SKM-1 treated with dmso at 0.1 percent for 144 hours (cell line): Measurements from ENCODE around the gene GATB.

ENCODE experiments used
- DNase-seq: peaks from one replicate; lab custom pipeline; 2025; ENCODE audit not compliant: unreplicated experiment; lab: John Stamatoyannopoulos, UW

The GATB gene

DNA sequence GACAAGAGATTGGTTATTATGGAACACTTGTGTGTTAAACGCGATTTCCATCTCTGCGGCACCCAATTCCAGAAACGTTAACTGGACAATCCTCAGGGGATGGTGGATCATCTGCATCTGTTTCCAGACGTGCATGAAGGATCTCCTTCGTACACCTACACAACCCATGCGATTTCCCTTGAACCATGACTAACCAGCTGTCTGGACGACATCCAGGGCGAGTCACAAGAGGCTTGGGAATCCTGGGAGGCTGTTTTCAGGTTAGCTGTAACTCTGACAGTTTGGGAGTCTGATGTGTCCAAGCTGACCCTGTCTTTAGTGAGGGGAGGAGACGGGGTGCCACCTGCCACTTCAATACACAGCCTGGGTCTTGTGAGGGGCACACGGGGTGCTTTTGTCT lies 84.5 kb downstream of the GATB start:
- no peak for DNase-seq

DNA sequence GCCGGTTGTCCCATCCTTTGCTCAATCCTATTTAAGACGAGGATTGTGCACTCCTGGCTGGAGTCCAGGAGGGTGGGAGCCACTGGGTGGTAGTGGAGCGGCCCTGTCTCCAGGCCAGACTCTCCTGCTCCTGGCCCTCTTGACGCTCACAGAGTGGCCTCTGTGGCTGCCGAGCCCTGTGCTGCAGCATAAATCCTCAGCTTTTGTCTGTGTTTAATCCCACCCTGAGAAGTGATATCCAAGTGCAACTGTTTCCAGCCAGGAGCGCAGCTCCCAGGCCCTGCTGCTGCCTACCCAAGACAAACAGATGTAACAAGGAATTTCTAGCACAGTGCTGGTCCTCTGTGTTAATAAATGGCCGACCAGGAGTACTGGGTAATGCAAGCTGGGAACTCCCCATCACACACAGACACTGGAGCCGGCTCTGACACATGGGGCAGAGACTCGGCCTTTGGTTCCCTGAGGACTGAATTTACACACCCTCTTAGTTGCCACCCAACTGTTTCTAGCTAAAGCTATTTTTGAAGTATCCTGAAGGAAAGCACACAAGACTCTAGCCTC lies 85.3 kb downstream of the GATB start:
- no peak for DNase-seq

DNA sequence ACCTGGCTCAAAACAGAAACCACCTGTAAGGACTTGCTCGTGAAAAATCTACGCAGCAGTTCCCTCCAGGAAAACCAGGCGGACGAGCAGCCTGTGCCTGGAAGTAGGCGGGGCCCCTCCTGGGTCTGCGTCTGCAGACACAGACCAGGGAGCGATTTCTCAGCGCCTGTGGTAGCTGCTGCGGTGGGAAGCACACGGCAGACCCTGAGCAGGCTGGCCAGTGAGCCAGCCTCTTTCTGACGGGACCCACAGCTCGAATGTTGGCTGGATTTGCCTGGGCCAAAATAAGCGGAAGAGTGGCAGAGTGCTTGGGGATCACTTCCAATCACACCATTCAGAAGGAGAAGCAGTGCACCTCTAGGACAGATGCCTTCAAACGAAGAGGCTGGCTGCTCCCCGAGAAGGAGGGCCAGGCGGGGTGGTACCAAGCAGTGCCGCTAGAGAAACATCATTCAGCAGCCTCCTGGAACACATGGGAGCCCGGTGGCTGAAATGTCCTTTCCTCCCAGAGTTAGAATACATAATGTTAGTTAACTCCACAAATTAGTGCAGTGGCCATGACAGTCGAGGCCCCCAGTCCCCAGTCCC lies 85.9 kb downstream of the GATB start:
- no peak for DNase-seq

DNA sequence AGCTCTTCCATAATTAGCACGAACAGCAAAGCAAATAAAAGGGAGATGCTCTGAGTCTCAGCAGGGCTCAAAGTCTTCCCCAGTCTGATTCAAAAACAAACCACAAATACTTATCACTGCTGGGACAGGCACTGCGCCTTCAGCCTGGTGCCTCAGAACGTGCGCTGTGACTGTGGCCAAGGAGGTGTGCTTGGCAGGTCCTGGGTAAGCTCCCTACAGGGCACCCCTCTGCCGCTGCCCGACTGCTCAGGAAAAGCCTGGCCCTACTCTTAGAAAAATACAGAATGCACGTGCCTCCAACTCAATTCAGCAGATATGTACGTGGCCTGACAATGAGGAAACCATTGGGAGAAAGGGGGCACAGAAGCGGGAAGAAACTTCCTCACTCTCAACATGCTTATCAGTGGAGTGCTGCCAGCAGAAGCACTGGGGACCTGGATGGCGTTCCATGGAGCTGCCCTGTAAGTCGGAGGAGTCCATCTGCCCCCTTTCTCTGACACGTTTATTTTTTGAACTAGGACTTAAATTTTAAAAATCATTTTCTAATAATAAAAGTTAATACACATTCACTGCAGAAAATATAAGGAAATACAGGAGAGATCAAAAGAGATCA lies 86.8 kb downstream of the GATB start:
- no peak for DNase-seq

DNA sequence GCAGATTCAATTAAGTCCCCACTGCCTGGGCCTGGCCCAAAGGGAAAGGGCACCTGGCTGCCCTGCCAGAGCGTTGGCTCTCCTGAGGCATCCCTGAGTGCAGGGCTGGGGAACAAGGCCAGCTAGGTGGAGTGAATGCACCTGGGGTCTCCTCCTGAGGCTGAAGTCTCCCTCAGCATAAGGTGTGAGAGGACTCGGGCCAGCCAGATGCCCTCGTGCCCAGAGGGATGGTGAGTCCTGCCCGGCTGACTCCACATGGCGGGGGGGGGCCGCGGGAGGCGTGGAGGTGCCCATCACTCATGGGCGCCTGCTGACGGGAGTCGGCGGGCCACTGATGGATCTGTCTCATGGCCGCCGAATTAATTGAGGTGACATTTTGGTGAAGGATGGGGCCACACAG lies 87.8 kb downstream of the GATB start:
- DNase-seq: no peak

DNA sequence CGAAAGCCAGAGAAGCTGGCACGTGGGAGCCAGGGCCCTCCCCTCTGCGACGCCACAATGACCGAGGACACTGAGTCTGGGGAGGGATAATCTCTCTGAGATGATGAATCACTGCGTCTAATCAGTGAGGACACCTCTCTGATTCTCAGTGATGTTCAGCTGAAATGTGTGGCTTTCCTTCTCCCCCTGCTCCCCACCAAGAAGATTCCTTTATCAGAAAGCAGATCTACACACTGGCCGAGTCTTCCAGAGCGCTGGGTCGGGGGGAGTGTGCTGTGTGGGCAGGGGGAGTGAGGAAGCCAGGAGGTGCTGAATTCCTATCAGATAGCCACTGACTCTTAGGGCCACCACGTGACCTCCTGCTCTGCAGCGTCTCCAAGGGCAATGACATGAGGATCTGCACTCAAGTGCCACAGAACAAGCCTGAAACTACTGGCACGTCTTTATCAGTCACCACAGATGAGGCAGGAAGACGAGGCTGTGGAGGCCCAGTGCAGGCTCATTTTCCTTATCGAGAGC lies 89.2 kb downstream of the GATB start:
- DNase-seq: no peak

DNA sequence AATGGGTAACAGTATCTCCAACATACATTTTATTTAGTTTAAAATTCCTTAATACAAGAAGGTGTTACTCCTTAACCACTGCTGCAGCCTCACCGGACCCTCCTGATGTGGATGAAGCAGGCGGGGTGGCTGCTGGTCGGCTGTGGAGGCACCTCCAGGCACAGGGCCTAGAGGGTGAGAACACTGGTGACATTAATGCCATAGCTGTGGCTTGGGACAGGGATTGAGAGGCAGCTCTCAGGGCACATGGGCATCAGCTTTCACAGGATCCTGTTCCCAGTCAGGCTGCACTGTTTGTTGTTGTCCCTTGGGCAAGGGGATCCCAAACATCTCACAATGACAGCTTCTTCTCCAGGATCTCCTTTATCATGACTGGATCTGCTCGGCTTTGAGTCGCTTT lies 90.0 kb downstream of the GATB start:
- no peak for DNase-seq

DNA sequence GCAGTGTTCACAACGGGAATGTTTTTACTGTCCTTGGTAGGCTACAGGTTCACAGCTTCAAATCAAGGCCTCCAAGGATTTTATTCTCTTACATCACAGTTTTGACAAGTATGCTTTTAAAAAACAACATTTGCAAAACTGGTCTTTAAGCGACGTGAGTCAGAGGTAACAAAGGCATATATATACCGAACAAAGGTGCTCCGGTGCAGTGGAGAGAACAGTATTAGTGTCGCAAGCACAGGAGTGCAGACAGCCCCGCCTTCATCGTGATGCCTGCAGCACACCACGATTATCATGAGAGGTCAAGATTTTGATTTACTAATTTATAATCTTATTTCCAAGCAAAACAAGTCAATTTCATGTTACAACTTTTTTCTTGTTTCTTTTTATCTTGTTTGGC lies 90.8 kb downstream of the GATB start:
- DNase-seq: no peak

DNA sequence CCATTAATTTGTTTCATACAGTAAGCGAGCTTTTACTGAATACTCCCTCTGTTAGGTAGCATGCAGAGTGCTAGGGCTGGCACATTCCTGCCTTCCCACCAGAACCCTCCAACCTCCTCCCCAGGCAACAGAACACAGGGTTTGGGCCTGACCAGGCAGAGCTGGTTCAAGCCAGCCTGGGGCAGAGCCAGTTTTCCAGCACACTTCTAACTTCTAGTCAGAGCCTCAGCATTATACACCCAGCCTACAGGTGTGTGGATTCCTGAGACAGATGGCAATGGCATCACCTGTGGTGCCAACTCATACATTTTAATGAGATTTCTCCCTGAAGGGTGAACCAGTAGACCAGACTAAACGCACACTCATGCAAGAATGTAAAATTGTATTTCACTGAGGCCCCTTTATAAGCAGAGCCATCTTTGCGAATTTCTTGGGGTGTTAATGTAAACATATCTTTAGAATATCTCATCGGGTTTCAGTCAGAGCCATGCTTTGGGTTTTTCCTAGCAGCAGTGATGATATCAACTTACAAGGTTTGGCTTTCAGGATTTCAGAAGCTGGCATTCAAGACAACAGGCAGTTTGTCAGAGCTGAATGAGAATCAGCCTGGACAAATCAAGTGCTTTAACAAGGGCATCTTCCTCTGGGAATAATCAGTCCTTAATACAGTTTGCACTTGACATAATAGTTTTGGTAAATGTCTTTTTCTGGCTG lies 92.0 kb downstream of the GATB start:
- no peak for DNase-seq

DNA sequence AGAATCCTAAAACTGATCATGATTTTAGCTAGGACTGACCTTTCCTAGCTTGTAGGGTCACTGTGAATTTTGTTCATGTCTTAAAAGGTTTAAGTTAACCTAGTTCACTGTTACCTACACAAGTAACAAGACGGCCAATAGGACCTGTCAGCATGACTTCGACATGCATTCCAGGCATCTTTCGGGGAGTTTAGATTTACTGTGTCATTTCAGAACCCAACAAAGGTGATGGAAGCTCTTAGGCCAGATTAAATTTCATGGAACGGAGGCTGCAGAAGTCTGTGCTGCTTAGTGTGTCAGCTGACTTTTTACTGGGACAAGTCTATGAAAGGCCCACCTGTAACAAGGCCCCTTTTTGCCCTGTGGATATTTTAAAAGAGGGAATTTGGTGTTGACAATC lies 93.1 kb downstream of the GATB start:
- no peak for DNase-seq

DNA sequence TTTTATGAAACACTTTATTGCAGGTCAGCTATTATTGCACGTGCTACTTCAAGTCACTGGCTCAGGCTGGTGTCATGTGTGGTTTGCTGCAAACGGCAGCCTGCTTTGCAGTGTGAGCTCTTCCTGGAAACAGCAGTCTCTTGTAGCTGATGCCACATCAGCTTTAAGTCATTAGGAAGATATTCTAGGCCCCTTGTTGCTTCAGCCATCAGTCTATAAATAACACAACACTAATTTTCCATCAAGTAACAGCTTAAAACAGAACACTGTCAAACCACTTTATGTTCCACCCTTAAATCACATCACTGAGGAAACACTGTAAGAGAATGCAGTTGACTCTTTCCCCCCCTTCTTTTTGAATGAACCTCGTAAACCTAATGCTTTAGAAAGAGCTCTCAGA lies 93.8 kb downstream of the GATB start:
- no peak for DNase-seq

DNA sequence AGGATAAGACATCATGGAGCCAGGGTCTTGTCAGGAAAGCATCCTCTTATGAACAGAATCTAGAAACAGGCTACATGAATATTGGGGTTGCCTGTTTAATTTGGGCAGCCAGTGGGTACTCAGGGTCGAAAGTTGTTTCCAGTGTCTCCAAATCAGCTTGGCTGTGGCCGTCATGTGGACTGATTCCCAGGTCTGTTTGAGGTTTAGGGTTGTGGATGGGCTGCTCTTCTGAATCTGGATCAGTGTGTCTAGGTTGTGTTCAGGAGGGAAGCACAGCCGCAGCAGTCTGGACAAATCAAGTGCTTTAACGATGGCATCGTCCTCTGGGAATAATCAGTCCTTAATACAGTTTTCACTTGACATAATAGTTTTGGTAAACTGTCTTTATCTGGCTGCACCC lies 94.3 kb downstream of the GATB start:
- no peak for DNase-seq

DNA sequence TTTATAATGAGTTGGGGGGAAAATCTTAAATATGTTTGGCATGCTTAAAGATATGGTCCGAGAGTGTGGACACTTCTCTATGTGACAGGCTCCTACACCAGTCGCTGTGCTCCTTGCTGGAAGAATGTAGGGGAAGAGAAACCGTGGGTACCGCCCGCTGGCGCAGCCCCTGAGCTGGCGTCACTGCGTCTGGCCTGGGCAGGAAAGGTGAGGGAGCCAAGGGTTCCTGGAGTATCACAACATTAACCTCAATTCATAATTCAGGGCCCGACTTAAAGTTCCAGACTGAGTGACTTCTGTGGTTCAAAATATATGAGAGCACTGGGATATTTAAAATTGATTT lies 95.1 kb downstream of the GATB start:
- no peak for DNase-seq

DNA sequence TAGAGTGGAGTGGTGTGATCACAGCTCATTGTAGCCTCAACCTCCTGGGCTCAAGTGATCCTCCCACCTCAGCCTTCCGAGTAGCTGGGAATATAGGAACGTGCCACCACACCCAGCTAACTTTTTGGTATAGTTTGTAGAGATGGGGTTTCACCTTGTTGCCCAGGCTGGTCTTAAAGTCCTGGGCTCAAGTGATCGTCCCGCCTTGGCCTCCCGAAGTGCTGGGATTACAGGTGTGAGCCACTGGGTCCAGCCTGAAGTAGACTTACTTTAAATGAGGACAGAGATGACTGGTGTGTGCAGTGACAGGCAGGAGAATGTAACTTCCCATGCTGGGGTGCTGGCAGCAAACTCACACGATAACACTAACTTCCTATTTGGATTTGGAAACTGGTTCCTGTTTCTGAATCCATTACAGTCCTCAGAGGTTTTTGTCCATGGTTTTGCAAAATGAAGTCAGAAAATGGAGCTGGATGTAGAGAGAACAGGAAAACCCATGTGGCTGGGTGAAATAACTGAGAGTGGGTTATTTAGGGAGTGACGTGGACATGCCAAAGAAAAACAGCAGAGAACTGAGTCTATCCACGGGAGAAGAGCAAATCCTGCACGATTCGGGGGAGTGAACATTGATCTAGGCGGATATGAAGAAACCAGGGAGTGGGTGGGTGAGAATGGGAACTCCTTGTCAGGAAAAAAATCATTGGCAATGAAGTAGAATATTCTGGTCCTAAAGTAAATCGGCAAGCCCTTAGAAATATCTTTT lies 95.6 kb downstream of the GATB start:
- DNase-seq: peak; percentile 56

DNA sequence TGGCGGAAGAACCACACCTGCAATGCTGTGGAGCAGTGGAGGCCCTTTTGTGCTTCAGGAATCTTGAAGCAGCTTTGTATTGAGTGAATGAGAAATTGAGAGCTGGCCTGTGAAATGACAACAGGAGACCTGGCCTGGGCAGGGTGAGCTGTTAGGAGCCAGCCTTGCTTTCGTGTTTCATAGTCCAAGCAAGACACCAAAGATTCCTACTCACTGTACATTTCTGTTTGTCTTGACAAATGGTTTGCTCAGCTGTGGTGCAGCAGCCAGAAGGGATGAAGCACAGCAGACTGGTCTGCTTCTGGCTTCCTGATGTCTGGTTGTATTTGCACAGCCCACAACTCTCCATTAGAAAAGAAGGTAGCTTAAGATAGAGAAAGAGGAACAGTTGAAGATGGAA lies 96.5 kb downstream of the GATB start:
- DNase-seq: no peak

DNA sequence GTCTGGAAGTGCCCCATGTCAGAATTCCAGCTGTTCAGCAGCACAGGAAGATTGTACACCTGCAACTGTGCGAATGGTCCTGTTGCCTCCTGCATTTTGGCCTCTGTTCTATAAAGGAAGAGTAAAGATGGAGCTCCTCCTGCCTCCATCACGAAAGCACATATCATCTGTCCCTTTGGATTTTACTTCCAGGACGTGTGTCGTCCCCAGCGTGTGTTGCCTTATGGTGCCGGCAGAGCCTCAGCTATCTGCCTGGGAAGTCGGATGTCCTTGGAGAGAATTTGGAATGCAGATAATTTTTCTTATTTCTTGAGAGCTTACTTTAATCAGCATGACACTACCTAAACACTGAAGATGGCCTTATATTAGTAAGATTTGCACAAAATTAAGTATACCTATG lies 97.7 kb downstream of the GATB start:
- DNase-seq: no peak

DNA sequence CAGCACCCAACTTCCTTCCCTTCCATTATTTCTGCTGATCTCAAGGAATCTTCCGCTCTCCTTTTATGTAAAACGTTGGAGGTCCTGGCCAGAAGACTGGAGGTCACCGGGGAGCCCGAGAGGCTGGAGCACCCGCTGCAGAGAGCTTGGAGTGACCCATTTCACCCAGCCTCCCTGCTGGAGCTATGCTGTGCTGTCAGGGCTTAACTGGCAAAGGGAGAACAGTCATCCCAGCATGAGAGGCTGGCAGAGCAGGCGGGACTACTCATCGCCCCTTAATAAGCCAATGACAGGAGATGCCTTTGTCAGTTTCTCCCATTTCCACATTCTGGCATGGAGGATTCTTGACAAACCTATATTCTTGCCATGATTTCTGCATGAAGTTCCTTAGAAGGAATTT lies 98.9 kb downstream of the GATB start:
- no peak for DNase-seq

DNA sequence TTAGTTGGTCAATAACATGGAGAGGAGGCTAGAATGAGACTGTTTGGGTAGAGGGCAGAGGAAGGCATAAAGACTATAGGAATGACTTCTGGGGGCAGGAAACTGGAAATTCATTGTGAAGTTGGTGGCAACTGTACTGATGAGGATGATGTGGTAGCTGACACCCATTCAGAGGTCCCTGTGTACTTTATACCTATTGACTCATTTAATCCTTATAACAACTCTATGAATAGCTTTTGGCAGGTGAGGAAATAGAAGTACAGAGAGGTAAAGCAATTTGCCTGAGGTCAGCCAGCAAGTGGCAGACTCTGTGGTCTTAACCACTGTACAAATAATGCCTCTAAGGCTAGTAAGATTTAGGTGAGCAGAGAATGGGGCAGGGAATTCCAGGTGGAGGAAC lies 100.1 kb downstream of the GATB start:
- no peak for DNase-seq

DNA sequence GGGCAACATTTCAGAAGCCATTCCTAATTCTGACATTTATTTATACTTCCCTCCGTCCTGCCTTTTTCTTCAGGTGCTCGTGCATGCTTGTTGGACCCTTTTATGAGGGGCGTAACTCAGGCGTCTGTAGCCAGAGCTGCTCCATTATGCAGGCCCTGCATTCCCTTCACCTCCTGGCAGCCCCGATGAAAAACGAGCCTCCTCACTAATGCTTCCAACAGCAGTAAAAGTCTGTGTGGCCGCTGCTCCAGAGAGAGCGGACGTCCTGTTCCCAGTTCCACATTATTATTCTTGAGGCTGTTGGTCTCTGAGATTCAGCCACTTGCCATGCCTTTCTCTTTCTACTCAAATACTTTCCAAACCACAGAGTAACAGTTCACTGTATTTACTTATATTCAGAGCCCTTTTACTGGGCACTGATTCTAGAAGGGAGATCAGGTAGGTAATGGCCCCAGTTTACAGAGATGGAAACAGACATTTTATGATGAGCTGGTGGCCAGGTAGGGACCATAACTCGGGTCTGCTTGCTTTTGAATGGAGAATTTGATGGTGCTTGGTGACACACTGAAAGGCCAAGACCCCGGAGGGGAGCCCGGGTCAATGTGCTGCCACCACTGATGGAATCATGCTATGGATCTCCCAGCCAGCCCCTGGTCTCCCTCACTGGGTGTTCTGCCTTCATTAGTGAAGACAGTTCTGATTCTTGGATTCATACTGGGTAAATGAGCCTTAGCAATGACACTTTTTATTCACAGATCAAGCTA lies 101.0 kb downstream of the GATB start:
- DNase-seq: no peak

DNA sequence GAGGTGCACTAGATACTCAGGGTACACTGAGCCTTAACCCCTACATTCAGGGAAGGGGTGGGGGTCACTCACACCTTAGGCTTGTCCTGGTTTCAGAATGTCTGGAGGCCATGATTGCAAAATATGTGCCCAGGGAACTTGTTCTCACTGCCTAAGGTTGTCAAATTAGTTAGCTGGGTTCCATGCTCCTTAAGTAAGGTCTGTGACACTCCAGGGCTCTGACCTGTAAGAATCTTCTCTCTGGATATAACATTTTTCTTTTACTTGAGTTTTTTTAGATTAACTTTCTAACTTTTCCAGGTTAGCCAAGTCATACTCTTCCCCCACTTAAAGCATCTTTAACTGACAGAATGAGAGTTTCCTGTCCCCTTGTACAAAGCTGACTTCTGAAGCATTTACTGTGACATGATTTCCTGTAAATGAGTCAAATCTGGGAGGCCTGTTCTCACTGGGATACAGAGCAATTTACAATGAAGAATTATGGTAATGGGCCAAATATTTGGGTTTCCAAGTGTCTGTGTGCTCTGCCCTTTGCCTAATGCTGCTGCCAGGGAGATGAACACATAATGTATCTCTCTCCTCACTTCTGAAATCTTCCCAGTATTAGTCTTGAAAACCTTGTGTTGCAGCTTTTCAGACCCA lies 101.7 kb downstream of the GATB start:
- no peak for DNase-seq
